Measurements from ENCODE around the gene NKRF.

Gene NKRF

DNA sequence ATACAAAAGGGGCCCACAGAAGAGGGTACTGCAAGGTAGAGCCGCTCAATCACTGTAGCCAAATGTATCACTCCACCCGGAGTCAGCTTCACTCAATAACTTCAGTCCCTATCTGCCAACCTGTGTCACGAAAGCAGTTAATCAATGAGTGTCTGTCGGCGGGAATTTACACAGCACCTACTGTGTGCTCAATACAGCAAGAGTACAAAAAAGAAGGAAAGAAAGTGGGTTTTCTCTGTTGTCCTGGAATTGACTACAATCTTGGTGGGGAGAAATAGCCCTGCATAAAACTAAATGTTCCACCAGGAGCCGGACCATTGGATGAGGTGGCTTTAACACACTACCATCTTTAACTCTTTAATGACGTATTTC is 780 bp upstream of the NKRF start:
- DNase-seq (ENCODE audit: low spot score): no peak

DNA sequence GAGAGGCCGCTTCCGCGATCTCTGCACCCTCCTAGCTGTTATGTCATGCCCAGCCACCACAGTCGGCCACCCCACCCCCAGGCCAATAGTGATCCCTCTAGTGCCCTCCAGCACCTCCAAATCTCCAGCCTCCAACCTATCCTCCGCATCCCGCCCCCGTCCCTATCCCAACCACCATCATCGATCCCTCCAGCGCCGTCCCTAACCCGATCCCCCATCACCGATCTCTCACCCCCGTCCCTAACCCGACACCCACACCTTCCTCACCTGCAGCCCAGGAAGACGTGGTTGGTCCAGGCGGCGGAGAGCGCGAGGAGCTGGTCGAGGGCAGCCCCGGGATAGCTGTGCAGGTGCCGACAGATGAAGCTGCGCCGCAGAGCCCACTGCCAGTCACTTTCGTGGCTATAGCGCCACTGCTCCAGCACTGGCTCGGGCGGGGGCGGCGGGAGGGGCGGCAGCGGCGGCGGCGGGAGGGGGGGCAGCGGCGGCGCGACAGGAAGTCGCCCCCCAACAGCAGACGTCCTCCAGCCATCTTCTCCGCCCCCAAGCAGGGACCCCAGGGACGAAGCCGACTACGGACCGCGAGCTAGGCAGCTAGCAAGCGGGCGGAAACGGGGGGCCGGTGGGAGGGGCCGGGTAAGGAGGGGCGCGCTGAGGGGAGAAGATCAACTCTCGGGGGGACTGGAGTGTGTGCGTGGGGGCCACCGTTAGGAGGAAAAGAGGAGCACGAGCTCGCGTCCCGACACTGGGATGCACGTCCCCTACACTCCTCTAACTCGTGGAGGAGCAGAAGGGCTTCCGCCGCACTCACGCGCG is 552 bp downstream of the NKRF start:
- peak; percentile 59 for DNase-seq (ENCODE audit: low spot score)

DNA sequence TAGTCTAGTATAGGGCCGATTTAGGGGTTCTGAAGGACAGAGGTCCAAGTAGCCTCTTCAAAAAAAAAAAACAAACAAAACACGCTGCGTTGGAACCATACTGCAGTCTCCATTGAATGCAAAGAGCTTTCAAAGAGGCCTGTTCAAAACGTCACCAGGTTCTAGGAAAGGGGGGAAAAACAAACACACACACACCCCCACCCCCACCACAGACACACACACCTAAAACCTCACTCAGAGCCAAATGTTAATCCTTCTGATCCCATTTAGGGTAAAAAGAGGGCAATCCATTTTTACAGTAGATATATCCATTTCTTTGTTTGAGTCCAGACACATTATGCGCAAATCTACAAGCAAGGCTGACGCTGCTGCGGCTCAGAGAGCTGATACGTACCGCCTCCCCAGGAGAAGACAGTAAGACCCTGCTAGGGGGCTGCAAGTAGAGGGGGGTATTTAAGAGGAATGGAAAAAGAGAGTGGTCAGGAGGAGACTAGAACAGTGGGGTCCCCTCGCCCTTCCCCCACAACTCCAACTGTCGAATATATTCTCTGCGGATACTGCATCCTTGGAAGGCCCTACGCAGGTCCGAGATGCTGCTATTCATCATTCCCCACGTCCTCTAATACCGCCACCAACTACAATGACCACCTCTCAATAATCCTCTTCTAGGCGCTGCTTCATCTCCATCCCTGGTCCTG is 1.3 kb downstream of the NKRF start:
- DNase-seq (ENCODE audit: low spot score): peak; percentile 27

DNA sequence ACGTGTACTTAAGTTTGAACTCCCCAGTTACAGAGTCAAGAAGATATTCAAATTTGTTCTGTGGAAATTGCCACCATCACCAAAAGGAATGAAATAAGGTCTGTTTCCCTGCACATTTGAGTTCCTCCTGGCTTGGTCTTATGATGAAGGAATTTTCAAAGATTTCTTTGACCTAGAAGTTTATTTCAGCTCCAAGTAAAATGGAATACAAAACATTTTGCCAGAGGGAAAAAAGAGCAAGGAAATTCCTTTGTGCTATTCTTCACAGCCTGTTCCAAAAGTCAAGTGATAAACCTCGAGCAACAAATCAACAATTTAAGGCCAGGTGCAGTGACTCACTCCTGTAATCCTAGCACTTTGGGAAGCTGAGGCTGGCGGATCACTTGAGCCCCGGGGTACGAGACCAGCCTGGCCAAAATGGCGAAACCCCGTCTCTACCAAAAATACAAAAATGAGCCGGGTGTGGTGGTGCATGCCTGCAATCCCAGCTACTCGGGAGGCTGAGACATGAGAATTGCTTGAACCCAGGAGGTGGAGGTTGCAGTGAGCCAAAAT is 3.4 kb downstream of the NKRF start:
- DNase-seq (ENCODE audit: low spot score): no peak

DNA sequence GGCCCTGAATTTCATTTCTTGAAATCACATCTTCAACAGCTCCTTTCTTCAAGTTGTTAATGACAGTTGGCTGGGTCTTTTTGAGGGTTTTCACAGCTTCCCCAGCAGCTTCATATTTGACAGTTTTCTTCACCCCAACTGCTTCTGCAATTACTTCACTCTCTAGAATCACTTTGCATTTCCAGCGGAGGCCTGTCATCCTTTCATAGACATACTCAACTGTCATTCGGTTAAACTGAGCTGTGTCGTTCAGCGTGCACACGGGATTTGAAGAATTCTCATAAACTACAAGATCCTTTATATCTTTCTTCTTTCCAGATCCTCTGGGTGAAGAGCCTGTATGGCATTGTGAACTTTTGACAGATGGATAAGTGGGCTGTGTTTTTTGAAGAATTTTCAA is 16.4 kb downstream of the NKRF start:
- DNase-seq (ENCODE audit: low spot score): no peak

DNA sequence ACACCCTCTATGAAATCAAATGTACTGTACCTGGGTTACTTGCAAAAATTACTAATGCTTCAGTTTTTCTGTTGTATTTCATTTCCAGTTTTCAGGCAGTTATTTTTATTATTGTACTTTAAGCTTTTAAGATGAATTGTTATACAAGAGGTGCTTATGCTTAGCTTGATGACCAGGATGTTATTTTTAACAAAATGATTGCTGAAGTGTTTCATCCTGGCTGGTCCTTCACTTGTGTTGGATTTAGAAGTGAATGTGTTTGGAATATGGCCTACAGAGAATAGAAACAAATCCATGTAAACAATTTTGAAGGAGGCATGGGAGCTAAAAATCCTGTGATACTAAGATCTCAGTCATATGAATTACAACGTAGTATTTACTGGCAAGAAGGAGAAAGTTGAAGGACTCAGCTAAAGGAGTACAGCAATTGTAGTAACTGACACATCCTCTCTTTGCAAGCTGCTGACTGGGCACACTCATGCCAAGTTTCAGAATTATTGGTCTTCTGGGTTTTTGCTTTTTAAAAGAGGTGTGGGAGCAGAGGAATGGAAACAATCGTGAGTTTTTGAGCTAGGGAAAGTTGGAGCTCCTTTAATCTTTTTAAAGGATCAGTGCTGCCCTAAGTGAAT is 22.7 kb downstream of the NKRF start:
- no peak for DNase-seq (ENCODE audit: low spot score)

DNA sequence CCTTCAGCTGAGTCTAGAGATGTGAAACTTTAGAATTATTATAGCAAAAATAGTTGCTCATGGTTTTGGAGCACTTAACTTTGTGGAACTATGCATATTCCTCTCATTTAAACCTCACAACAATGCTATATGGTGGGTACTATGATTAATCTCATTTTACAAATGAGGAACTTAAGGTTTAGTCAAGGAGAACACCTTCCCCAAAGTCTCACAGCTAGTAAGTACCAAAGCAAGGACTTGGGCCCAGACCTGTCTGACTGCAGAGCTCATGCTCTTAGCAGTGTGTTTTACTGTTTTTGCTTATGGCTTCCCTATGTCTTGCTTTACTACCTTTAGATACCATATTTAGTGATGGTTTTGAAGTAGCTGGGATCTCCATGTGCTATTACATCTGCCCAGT is 26.8 kb downstream of the NKRF start:
- no peak for DNase-seq (ENCODE audit: low spot score)

DNA sequence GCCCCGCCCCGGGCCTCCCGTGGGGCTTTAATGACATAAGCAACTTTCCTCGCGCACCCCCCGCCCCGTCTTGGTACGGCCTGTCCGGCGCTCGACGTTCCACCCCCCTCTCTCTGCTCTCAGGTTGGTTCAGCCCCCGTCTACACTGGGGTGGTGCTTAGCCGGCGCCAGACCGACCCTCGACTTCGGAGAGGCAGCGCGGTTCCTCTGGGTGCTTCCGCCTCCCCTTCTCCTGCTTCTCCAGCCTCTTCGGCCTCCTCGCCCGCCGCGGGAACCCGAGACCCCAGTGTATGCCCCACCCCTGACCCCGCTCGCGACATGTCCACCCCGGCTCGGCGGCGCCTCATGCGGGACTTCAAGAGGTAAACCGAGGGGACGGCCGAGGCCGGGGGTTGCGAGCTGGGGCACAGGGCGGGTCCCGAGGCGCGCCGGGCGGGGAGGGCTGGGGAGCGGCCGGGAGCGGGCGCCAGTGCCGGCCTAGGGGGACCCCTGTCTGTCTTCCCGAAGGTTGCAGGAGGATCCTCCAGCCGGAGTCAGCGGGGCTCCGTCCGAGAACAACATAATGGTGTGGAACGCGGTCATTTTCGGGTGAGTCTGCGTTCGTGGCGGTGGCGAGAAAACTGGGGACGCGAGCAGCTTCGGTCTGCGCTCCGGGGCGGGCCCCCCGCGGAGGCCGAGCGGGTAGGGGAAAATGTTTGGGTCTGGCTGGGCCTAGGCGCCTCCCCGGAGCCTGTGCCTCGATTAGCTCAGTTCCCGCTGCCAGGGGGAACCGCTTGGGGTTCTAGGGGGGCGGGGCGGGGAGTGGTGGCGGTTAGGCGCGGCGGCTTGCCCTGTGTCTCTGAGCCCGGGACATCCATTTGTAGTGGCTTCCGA is 31.6 kb downstream of the NKRF start, which contains the start of gene UBE2A:
Gene UBE2A (plus strand): TSS at position 170 of the 873 bp plus-strand sequence. CDS start 149 bp downstream, at position 319.
- peak; percentile 91 for DNase-seq (ENCODE audit: low spot score)

DNA sequence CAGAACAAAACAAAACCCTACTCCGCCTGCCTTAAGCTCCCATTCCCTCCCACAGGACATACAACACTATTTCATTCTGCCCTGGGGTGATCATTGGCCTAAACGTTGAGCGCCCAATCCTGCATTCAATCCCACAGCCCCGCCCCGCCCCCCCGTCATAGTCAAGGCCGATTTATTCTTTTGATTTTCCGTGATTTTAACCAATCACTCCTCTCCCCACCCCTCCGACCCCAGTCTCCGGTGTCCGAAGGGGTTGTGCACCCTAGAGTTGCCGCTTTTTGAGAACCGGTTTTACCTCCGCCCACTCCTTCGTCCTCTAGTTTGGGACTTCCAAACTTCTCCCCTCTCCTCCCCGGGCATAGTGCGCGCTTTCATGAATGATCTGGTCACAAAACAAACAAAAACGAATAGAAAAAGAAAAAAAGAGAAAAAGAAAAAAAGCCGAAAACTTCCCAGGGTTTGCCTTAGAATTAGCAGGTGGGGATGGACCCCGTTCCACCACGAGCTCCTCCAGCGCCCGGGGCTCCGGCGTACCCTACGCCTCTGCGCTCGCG is 32.3 kb downstream of the NKRF start:
- DNase-seq (ENCODE audit: low spot score): peak; percentile 41

DNA sequence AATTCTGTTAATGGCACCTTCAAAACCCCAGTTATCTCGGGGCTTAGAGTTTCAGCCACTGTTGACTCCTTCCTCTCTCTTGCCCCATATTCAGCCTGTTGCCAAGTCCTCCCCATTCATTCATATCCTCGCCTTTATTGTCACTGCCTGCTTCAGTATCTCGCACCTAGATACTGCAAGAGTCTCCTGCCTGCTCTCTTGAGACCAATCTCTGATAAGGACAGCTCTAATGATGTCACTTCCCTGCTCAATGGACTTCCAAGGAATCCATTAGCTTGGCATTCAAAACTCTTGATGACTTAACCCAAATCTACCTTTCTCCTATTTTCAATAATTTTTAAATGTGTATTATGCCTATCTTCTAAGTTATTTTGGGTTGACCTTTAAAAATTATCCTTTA is 33.0 kb downstream of the NKRF start:
- DNase-seq (ENCODE audit: low spot score): no peak

DNA sequence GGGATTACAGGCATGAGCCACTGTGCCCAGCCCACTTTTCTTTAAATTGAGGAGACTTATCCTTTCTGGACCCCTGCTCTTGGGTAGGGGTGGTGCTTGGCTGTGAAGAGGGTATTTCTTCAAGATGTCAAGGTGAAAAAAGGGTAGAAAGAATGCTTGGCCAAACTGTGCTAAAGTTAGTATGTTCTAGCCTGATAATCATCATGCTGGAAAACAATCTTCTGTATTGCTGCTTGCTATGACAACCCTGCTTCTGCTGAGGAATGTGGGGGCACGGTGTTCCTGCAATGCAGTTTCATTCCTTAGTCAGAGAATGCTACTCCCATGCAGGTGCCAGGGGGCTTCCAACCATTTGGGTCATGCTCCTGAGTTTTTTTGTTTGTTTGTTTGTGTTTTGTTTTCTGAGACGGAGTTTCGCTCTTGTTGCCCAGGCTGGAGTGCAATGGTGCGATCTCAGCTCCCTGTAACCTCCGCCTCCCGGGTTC is 35.8 kb downstream of the NKRF start:
- no peak for DNase-seq (ENCODE audit: low spot score)

DNA sequence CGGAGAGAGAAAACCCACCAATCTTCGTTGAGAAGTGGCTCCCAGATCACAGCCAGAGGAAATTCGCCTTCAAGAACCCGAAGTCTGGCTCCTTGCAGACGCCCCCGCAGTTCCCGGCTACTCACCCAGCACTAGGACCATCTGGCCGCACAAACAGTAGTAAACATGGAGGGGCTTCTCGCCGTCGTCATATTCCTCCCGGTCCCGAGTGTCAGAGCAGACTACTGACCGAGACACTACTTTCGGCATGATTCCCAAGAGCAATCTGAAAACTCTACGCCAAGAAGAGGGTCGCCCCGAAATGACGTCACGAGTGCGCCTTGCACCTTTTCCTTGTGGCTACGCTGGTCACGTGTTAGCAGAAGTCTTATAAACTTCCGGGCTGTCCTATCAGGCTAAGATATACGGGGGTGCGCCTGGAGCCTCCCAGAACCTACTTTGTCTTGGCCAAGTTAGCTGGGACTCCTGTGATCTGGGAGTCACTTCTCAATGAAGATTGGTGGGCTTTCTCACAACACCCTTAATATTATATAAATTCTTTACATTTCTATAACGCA is 41.0 kb downstream of the NKRF start, which contains the start of gene STEEP1:
Gene STEEP1 (minus strand): TSS at position 303 of the 557 bp plus-strand sequence. CDS start 54 bp downstream, at position 249.
- peak; percentile 84 for DNase-seq (ENCODE audit: low spot score)

DNA sequence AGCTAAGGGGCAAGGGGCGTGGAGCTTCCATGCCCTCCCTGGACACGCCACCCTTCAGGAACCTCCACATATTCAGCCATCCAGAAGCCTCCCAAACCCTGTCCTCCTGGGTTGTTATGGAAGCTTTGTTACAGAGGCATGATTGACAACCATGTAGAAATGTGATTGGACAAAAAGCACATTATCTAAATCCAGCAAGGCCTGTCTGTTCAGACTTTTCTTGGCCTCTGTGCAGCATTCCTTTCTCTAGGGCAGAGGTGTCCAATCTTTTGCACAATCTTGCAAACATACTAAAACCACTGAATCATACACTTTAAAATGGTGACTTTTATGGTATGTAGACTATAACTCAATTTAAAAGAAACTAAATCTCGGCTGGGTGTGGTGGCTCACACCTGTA is 53.7 kb downstream of the NKRF start:
- DNase-seq (ENCODE audit: low spot score): no peak

DNA sequence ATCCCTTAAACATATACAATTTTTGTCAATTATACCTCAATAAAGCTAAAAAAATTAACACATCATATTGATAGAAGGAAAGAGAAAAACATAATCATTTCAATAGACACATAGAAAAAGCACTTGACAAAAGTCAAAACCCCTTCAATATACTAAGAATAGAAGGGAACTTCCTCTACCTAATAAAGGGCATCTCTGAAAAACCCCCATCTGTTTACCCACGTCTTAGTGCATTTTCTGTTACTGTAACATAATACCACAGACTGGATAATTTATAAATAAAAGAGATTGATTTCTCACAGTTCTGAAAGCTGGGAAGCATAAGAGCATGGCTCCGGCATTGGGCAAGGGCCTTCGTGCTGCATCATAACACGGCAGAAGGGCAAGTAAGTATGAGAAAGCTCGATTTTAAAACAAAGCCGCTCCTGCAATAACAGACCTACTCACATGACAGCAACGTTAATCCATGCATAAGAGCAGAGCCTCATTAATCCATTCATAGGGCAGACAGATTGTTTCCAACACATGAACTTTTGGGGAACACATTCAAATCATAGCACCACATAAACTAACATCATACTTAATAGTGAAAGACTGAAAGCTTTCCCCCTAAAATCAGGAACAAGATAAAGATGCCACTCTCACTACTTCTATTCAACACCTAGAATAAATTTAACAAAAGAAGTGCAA is 56.8 kb downstream of the NKRF start:
- DNase-seq (ENCODE audit: low spot score): peak; percentile 41

DNA sequence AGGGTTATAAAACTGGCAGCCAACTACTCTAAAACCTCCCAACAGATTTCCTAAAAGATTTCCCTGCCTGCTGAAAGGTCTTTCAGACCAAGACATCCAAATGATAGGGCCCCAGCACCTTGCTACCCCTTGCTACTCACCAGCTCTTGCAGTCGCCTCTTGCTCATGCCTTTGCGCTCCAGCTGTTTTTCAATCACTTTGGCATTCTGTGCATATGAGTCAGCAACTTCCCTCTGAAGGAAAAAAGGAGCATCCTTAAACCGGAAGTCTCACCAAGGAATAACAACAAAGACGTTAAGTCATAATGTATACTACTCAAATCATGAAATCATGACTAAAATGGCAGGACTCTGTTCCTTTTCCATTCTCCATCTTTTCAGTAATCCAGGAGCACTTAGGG is 65.0 kb downstream of the NKRF start:
- no peak for DNase-seq (ENCODE audit: low spot score)

DNA sequence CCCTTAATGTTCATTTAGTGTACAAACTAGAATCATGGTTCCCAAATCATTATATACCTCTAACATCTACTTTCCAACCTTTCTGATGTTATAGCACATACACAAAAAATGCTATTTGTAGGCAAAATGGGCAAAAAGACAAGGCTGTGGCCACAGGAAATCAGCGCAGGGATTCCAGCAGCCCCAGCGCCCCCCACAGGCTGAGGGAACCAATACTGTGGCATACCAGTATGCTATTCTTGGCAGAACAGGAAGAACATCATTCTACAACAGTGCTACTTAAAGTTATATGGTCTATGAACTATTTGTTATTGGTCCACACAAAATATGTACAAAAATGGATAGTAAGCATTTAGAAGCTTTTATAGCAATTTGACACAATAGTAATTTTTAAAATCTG is 66.4 kb downstream of the NKRF start:
- peak; percentile 18 for DNase-seq (ENCODE audit: low spot score)
